Osteocyte (in vitro differentiated cells): Measurements from ENCODE around the gene CLCNKB. TPM values are rescaled to one million over a fixed set of nuclear protein-coding genes. Genes with fewer than 3 reads are reported as not detected.

Experiments used
- DNase-seq: peaks from one replicate; pipeline ENCODE4 v3.0.0; 2021; ENCODE audit warnings: mixed read lengths; ENCODE audit not compliant: unreplicated experiment; ENCODE audit errors: extremely low spot score
- H3K27ac Mint-ChIP-seq: one replicate; pipeline ENCODE4 v1.8.0; 2021; ENCODE audit warnings: mild to moderate bottlenecking, mixed read lengths; ENCODE audit not compliant: unreplicated experiment
- H3K27me3 Mint-ChIP-seq: one replicate; pipeline ENCODE4 v1.8.0; 2021; ENCODE audit warnings: mixed read lengths; ENCODE audit not compliant: unreplicated experiment
- H3K36me3 Mint-ChIP-seq: one replicate; pipeline ENCODE4 v1.8.0; 2021; ENCODE audit warnings: mixed read lengths; ENCODE audit not compliant: unreplicated experiment
- H3K4me1 Mint-ChIP-seq: one replicate; pipeline ENCODE4 v1.8.0; 2021; ENCODE audit warnings: mixed read lengths; ENCODE audit not compliant: unreplicated experiment
- H3K4me3 Mint-ChIP-seq: one replicate; pipeline ENCODE4 v1.8.0; 2021; ENCODE audit warnings: mild to moderate bottlenecking, moderate library complexity, mixed read lengths; ENCODE audit not compliant: unreplicated experiment
- H3K9me3 Mint-ChIP-seq: one replicate; pipeline ENCODE4 v1.8.0; 2021; ENCODE audit warnings: mixed read lengths; ENCODE audit not compliant: unreplicated experiment
- CTCF ChIP-seq: fragments of 200-600 bp; sonication (generic); IDR thresholded peaks from 2 replicates; pipeline ENCODE4 v1.5.0; 2021; ENCODE audit warnings: antibody characterized with exemption, mild to moderate bottlenecking, moderate library complexity
- total RNA-seq: library from RNA; stranded (reverse); gene quantifications from 2 replicates; pipeline ENCODE4 v1.2.1, GENCODE V29; 2021

Gene CLCNKB
- total RNA-seq, 1 donor from 2014 or later = not detected

DNA sequence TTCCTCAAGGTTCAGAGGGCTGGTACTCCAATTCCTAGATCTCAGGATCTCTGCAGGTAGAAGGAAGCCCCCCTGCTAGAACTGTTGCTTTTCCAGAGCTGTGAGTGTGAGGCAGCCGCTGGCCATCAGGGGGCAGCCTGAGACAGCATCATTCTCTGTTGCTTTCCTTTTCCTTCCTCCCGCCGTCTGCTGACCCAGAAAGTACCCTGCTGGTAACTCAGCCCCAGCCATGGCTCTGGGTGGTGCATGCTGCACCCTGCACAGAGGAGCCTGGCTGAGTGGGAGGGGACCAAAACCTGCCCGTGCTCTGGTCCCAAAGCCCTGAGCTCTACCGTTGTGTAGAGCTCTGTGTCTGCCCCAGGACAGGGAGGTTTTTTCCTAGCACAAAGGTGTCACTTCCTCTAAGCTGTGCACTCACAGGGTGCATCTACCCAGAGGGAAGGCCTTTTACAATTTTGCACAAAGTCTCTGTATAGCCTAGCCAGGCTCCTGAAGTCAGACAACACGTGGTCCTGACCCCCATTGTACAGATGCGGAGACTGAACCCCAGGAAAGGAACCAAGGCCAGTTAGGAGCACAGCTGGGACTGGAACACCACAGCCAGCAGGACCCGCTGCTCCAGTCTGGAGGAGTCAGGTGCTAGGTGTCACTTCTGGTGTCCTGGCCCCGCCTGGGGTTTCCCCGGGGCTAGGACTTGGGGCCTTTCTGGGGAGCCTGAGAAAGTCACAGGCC lies 35.5 kb downstream of the CLCNKB start:
- Mint-ChIP-seq H3K36me3 (no peaks in the 10 kb centered on the region), H3K4me3 (no peak overlapping the region), H3K27ac (no peak overlapping the region), H3K9me3 (no peaks in the 10 kb centered on the region), H3K4me1 (peaks cover 38% of the 10 kb centered on the region), H3K27me3 (no peaks in the 10 kb centered on the region)
- DNase-seq = peak; percentile 92
- peak; percentile 94 for TF ChIP-seq CTCF

GRCh38 chr1:16080422-16081150 lies 37.0 kb downstream of the CLCNKB start:
- H3K36me3 Mint-ChIP-seq = no peaks in the 10 kb centered on the region
- DNase-seq = no peak
- no peaks in the 10 kb centered on the region for H3K9me3 Mint-ChIP-seq
- H3K4me1 Mint-ChIP-seq = peaks cover 34% of the 10 kb centered on the region
- no peak overlapping the region for H3K27ac Mint-ChIP-seq
- H3K4me3 Mint-ChIP-seq = no peak overlapping the region
- H3K27me3 Mint-ChIP-seq = no peaks in the 10 kb centered on the region
- TF ChIP-seq CTCF = no peak

DNA sequence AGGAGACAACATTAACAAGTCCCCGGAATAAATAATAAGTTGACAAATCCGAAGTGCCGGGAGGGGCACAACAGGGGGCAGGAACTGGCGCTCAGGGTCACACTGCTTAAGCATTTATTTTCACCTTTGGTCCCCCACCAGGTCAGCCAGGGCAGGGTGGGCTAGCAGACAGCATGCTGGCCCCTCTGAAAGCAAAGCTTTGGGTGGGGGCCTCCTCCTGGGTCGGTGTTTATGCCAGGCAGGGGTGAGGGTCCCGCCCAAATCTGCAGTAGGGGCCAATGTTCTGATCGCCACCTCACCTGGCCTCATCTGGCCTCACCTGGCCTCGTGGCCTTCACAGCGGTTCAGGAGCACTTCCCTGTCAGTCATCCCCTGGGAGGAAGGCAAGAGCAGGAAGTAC lies 38.1 kb downstream of the CLCNKB start:
- no peak for DNase-seq
- peaks cover 30% of the 10 kb centered on the region for H3K4me1 Mint-ChIP-seq
- H3K4me3 Mint-ChIP-seq = no peak overlapping the region
- H3K36me3 Mint-ChIP-seq = no peaks in the 10 kb centered on the region
- no peaks in the 10 kb centered on the region for H3K27me3 Mint-ChIP-seq
- no peak overlapping the region for H3K27ac Mint-ChIP-seq
- no peak for TF ChIP-seq CTCF
- no peaks in the 10 kb centered on the region for H3K9me3 Mint-ChIP-seq

DNA sequence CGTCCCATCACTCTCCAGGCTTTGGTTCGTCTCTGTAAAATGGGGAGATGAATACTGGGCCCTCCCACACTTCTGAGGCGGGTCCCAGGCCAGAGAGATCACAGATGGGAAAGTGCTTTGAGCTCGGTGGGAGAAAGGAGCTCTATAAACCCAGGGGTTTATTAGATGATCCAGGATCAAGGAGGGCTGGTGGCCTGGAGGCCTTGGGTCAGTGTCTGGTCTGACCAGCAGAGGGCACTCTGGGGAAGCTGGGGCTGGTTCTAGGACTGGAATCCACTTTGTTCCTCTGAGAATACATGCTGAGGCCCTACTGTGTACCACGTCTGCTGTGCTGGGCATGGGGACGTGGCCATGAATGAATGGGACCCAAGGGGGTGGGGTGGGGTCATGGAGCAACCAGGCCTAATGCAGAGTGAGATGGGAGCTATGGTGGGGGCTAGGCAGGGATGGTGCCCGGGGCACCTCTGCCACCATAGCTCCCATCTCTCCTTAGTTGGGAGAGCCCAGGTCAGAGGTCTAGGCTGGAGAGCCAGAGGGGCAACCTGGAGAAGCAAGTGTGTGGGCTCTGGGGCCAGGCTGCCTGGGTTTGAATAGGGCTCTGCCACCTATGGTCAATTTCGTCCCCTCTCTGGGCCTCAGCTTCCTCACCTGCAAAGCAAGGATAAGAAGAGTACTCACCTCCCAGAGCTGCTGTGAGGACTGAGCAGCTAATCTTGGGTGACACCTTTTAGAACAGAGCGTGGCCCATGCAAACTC lies 38.9 kb downstream of the CLCNKB start:
- Mint-ChIP-seq H3K27ac (no peak overlapping the region), H3K4me3 (no peak overlapping the region), H3K36me3 (no peaks in the 10 kb centered on the region), H3K27me3 (no peaks in the 10 kb centered on the region), H3K9me3 (no peaks in the 10 kb centered on the region), H3K4me1 (peaks cover 22% of the 10 kb centered on the region)
- peak; percentile 89 for TF ChIP-seq CTCF
- peak; percentile 91 for DNase-seq

DNA sequence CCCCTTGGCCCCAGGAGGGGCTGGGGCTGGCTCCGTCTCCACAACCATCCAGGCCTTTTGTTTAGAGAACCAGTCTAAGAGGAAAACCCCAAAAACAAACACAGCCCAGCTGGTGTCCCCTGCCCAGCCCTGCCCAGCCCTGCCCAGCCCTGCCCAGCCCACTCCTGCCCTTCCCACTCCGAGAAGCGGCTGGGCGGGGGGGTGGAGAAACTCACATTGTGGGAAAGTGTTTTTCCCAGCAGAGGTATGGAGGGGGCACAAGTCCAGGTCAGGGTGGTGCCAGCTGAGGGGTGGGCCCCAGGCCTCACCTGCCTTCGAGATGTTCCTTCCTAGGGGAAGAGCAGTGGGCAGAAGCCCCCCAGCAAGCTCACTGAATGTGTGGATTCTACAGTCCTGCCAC lies 39.9 kb downstream of the CLCNKB start:
- DNase-seq = no peak
- H3K9me3 Mint-ChIP-seq = no peaks in the 10 kb centered on the region
- H3K4me1 Mint-ChIP-seq = peaks cover 22% of the 10 kb centered on the region
- no peaks in the 10 kb centered on the region for H3K36me3 Mint-ChIP-seq
- H3K27ac Mint-ChIP-seq = no peak overlapping the region
- H3K4me3 Mint-ChIP-seq = no peak overlapping the region
- TF ChIP-seq CTCF = no peak
- no peaks in the 10 kb centered on the region for H3K27me3 Mint-ChIP-seq
